Measurements from ENCODE around the gene ZNF460.
A peak's percentile ranks its signal among the peaks of the same experiment; 100 is the strongest.

Gene ZNF460

DNA sequence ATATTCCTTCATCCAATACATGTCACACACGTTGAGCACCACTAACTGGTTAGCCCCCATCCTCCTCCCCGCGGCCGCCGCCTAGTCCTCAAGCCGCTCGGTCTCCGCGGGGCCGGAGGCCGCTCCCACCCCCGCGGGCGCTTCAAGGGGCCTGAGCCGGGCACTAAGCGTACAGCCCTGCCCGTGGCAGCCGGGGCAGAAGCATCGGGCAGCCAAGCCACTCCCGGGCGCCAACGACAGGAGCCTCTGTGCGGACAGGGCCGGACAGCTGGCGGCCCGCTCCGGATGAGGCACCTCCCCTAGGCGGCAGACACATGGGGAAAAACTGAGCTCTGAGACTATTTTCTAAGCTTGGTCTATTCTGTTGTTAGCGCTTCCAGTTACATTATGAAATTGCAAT lies 37.2 kb downstream of the ZNF460 start:
- TF ChIP-seq CTCF (conservative IDR thresholded peaks at IDR 0.05; ENCODE audit: low read depth, low read length): no peak
- DNase-seq (ENCODE audit: low read depth): peak; percentile 13
- peak overlapping the region; percentile 58 for H3K4me3 ChIP-seq (ENCODE audit: low read depth, low read length)

DNA sequence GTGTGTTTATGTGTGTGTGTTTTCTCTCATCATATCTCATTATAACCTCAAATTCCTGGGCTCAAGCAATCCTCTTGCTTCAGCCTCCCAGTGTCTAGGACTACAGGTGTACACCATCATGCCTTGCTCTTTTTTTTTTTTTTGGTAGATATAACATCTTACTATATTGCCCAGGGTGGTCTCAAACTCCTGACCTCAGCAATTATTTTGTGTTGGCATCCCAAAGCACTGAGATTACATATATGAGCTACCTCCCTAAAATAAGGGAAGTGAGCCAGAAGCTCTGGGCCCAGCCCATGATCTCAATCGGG lies 39.5 kb downstream of the ZNF460 start:
- no peak for DNase-seq (ENCODE audit: low read depth)
- TF ChIP-seq CTCF (conservative IDR thresholded peaks at IDR 0.05; ENCODE audit: low read depth, low read length): no peak
- peak overlapping the region; percentile 86 for H3K4me3 ChIP-seq (ENCODE audit: low read depth, low read length)

- DNase-seq (ENCODE audit: low read depth): peak; percentile 97
- H3K4me3 ChIP-seq (ENCODE audit: low read depth, low read length): peak within 1 kb of the TSS; percentile 86
- no peak for TF ChIP-seq CTCF (conservative IDR thresholded peaks at IDR 0.05; ENCODE audit: low read depth, low read length)
These were observed 40.1 kb downstream of the ZNF460 start, which contains the start of gene ZNF543 for GRCh38 chr19:57320180-57321084. Gene ZNF543, plus strand, starts transcription at chr19:57320472. Its CDS starts 382 bp downstream, at chr19:57320854.

- DNase-seq (ENCODE audit: low read depth): no peak
- no peak for TF ChIP-seq CTCF (conservative IDR thresholded peaks at IDR 0.05; ENCODE audit: low read depth, low read length)
These were observed 40.8 kb downstream of the ZNF460 start for GRCh38 chr19:57321116-57321515.

DNA sequence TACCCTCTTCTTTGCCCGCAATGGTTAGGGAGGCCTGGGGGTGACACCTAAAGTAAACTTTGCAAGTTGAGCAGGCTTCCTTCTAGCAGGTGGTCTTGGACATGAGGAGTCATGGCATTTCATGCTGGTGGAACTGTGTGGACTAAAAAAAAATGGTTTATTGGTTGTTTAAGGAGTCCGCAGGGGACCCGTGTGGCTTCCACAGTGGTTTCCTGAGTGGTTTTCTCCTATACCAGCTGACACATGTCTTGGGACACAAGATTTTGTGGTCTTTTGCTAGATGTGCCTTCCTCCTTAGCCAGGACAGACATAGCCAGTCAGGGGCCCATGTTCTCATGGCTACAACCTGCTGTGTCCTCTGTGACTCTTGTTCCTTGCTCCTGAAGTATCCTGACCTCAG lies 41.5 kb downstream of the ZNF460 start:
- no peak for DNase-seq (ENCODE audit: low read depth)
- TF ChIP-seq CTCF (conservative IDR thresholded peaks at IDR 0.05; ENCODE audit: low read depth, low read length): no peak
- no peak overlapping the region for H3K4me3 ChIP-seq (ENCODE audit: low read depth, low read length)

More at GRCh38 chr19:57321116-57321515, 40.8 kb downstream of the ZNF460 start:
- peak overlapping the region; percentile 86 for H3K4me3 ChIP-seq (ENCODE audit: low read depth, low read length)

DNA sequence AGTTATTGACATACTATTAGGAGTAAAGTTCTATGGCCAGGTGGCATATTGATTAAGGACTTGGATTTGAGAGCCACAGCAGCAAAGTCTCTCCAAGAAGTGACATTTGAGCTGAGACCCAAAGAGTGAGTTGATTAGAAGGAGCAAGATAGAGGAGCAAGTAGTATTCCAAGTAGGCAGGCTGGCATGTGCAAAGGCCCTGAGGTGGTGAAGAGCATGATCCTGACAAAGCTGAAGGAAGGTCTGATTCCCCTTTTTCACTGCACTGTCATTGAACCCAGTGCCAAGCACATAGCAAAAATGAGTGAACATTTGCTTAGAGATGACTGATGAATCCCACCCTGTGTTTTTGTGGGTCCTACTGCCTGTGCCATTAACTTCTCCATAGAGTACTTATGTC lies 44.7 kb downstream of the ZNF460 start:
- no peak overlapping the region for H3K4me3 ChIP-seq (ENCODE audit: low read depth, low read length)
- DNase-seq (ENCODE audit: low read depth): no peak
- no peak for TF ChIP-seq CTCF (conservative IDR thresholded peaks at IDR 0.05; ENCODE audit: low read depth, low read length)

- no peak overlapping the region for H3K4me3 ChIP-seq (ENCODE audit: low read depth, low read length)
- TF ChIP-seq CTCF (conservative IDR thresholded peaks at IDR 0.05; ENCODE audit: low read depth, low read length): no peak
- no peak for DNase-seq (ENCODE audit: low read depth)
These were observed 47.7 kb downstream of the ZNF460 start for GRCh38 chr19:57327993-57328392.

All from choroid plexus epithelial cell (primary cell).